H1 (cell line): Measurements from ENCODE around the gene AQP6. TPM values are rescaled to one million over a fixed set of nuclear protein-coding genes. Genes with fewer than 3 reads are reported as not detected.

Experiments
- ASH2L ChIP-seq: fragments of 200-600, 300-600 bp; sonication (generic); IDR thresholded peaks from one replicate; pipeline ENCODE4 v1.7.1; 2017; ENCODE audit warnings: low read length
- BRCA1 ChIP-seq: IDR thresholded peaks from 2 replicates; pipeline ENCODE4 v1.6.1; 2012; ENCODE audit warnings: low read depth, low read length, improper control_type of control experiment
- CREB1 ChIP-seq: IDR thresholded peaks from 2 replicates; pipeline ENCODE4 v1.6.1; 2012; ENCODE audit warnings: inconsistent platforms
- CTBP2 ChIP-seq: IDR thresholded peaks from 2 replicates; pipeline ENCODE4 v1.7.0; 2011; ENCODE audit warnings: borderline replicate concordance, mild to moderate bottlenecking, moderate library complexity, mixed read lengths, low read length; ENCODE audit not compliant: insufficient read depth, insufficient read length
- CTCF ChIP-seq, 3 experiments: IDR thresholded peaks; 1 replicate in 2 of 3; 2 replicates in 1 of 3; pipeline versions ENCODE4 v1.5.1 to v1.6.1; 2011; ENCODE audit warnings: low read length in 3 of 3, mild to moderate bottlenecking in 3 of 3, inconsistent platforms in 2 of 3, low read depth in 1 of 3, moderate library complexity in 1 of 3; ENCODE audit not compliant: insufficient read depth in 1 of 3; ENCODE audit errors: control extremely low read depth in 1 of 3
- E2F6 ChIP-seq: IDR thresholded peaks from 2 replicates; pipeline ENCODE4 v1.6.1; 2012; ENCODE audit warnings: inconsistent platforms
- SIX5 ChIP-seq: IDR thresholded peaks from 2 replicates; pipeline ENCODE4 v1.6.1; 2011; ENCODE audit warnings: mild to moderate bottlenecking, low read depth, low read length
- SRF ChIP-seq: IDR thresholded peaks from 2 replicates; pipeline ENCODE4 v1.6.1; 2011; ENCODE audit warnings: mild to moderate bottlenecking, low read depth, low read length, moderate library complexity
- polyA plus RNA-seq, 7 experiments: library from polyadenylated mRNA; depleted of rRNA in 3 of 7; stranded (reverse) in 5 of 7; unstranded in 2 of 7; fragments of >200 nt in 5 of 7; fragments of 200-250 nt in 2 of 7; gene quantifications; 1 replicate in 5 of 7; 2 replicates in 1 of 7; 4 replicates in 1 of 7; pipeline versions ENCODE4 v1.2.1 to v1.2.3, GENCODE V29; 2011 to 2013; ENCODE audit warnings: missing spikeins in 2 of 7, mixed read lengths in 2 of 7
- total RNA-seq: library from RNA; stranded (reverse); fragmentation: NEBNext Ultra II Directional; extraction: Animal tissue kit (Norgen Biotek cat#: 25700); gene quantifications from 2 replicates; pipeline ENCODE4 v1.2.1, GENCODE V29; 2021

The AQP6 gene
- total and polyA plus RNA-seq, 2 of the 8 experiments (the other 6 are each of a cell fraction or from before 2014, with no cell fraction given) = 0.03 to 0.17 TPM

GRCh38 chr12:49972641-49973360 lies at the start of gene AQP6 (continued):
- no peak for TF ChIP-seq CTCF (IDR thresholded peaks at IDR 0.05; ENCODE audit: control extremely low read depth in 1 of 3, insufficient read depth in 1 of 3, low read depth in 1 of 3, low read length in 3 of 3)
- TF ChIP-seq E2F6 = no peak
- no peak for TF ChIP-seq CREB1
- no peak for TF ChIP-seq CTBP2
- no peak for TF ChIP-seq ASH2L
- no peak for TF ChIP-seq SIX5
- no peak for TF ChIP-seq SRF
- no peak for TF ChIP-seq BRCA1
